HG03097 (cell line): ENCODE results near the gene GABPB2.
"Not testable (repeated sequence)": the region's sequence is repeated elsewhere in the genome, so short reads cannot be mapped to it uniquely, and the experiment has no call there.

Experiments used
- ATAC-seq: cut with Tn5 transposase; IDR thresholded peaks from one replicate; pipeline ENCODE4 v1.9.1; 2021; ENCODE audit not compliant: unreplicated experiment, low FRiP score

GABPB2 gene

DNA sequence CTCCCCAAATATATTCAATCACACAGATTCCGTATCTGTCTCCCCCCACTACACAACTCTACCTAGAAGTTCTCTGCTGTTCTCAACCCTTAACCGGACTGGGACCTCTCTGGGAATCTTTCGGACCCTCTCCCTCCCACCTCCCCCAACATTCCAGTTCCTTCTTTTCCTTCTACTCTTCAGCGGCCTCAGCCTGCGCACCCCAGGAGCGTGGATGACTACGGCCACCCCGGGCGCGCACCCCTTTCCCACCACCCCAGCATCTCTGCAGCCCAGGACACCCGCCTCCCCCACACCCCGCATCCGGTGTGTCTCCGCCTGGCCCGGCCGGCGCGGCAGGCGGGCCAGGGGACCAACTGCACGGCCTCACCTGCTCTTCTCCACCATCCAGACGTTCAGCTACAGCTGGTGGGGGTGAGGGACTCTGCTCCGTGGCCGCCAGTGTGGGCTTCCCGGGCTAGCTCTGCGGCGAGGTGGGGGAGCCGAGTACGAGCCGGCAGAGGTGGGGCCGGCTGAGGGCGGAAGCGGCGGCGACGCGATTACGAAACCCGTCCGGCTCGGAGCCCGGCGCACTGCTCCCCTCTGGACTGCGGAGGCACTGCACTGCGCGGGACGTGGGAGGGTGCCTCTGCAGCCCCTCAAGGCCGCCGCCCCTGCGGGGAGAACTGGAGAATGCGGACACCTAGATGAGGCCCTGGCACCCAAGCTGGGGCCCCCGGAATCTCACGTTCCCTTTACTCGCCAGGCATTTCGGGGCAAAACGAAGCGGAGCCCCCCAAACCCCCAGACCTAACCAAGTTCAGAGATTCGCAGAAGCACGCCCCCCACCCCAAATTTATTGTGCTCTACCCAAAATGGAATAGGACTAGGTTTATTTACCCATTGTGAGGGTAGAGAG lies 11.2 kb upstream of the GABPB2 start, which contains the start of gene CDC42SE1:
TSS of gene CDC42SE1 (minus strand) at position 514 of the 898 bp plus-strand sequence. CDS start 3,892 bp downstream, outside the sequence.
- ATAC-seq, result peak; percentile 75

DNA sequence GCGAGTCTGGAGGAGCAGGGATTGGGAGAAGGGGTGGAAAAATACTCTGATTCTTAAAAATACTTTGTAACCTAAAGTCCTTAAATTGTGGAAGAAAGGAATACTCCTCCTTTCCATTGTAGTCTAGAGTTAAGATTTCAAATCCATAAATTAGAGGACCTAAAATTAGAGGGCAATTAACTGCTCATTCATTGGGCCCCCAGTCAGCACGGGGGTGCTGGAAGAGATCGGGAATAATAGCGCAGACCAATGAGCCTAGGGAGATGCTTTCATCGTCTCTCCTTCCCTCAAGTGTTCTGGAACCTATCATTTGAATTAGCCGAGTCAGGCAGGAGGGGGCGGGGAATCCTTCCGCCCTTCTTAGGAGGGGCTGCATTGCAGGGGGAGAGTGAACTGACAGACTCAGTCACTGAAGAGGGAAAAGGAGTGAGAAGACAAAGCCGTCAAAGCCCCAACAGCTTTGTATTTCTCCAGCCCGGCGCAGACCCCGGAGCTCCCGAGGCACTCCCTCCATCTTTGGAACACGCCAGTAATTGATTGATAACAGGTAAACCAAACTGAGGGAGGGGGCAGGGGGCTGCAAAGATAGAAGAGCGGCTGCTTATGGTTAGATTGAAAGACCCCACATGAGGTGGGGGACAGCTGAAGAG lies 10.4 kb upstream of the GABPB2 start, which contains the start of gene MLLT11:
TSS of gene MLLT11 (plus strand) at position 391 of the 650 bp plus-strand sequence. CDS start 6,828 bp downstream, outside the sequence.
- no peak for ATAC-seq

DNA sequence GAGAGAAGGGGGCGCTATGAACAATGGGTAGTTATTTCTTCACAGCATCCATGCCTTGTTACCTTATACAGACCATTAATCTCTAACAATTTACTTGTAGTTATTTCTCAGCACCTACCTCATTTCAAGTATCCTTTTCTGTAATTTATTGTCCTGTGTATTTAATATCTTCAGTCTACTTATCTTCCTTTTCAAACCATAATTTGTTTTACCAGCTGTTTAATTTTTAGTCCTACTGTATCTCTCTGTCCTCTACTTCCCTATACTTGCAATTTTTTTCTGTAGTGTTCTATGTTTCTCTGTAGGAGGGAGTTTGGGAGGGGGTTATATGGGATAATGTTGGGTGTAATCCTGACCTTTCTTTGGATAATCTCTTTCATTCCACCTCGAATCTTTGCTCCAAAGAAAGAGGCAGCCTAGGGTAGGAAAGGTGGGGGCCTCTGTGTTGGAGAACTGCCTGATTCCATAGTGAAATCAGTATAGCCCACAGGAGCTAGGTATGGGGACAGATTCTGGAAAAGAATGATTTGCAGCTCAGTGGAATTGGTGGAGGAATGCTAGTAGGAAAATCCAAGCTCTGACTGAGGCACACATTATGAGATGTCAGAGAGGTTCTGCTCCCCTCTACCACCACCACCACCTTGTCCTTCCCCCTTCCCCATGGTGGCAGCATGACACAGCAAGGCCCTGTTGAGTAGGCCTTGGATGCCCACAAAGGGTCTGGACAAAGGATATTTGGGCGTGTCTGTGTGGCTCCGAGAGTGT lies 9.7 kb upstream of the GABPB2 start:
- no peak for ATAC-seq

DNA sequence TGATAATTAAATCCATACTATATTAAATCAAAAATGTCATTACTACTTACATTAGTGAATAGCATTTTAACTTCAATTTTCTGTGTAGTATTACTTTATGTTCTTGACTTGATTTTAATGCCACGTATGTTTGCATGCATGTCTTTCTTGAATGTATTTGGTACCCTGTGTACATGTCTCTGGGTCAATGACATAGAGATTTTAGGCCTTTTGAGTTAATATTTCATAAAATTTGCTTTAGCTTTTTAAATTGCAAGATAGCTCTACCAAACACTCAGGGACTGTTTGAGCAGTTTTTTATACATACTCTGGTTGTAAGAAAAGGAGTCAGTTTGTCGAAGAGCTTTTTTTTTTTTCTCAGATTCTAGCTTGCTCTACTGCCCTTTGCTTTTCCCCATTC lies 8.9 kb upstream of the GABPB2 start:
- ATAC-seq, result no peak

DNA sequence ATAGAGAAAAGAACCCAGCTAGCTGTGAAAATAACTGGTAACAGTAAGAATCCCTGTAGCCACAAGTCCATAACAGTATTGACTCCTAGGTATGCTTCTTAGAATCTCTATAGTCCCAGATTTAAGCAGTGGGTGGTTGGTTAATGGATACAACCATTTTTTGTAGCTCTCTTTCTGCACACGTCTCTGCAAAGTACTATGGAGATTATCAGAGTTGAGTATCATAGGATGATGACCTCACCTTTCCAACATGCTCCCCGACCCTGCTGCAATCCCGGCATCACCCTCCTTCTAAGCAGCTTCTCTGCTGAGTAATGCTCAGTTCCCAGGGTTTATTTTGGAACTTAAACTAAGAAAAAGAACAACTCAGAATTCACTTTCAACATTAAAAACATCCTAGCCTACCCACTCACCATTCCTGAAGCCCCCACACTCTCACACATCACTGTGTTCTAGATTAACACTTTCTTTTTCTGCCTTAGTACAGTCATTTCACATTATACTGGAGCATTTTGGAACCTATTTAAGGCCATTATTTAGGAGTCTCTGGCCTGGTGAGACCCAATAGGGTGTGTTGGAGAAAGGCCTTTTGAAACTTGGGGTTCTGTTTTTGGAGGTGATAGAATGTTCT lies 7.7 kb upstream of the GABPB2 start:
- ATAC-seq, result no peak

DNA sequence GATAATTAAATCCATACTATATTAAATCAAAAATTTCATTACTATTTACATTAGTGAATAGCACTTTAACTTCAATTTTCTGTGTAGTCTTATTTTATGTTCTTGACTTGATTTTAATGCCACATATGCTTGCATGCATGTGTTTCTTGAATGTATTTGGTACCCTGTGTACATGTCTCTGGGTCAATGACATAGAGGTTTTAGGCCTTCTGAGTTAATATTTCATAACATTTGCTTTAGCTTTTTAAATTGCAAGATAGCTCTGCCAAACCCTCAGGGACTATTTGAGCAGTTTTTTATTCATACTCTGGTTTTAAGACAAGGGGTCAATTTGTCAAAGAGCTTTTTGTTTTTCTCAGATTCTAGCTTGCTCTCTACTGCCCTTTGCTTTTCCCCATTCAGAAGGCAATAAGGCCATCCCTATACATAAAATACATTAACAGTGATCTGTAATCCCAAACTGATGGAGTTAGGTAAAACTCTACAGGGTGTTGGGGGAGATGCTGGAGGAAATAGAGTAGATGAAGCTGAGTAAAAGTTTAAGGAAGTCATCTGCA lies 5.4 kb upstream of the GABPB2 start:
- no peak for ATAC-seq

DNA sequence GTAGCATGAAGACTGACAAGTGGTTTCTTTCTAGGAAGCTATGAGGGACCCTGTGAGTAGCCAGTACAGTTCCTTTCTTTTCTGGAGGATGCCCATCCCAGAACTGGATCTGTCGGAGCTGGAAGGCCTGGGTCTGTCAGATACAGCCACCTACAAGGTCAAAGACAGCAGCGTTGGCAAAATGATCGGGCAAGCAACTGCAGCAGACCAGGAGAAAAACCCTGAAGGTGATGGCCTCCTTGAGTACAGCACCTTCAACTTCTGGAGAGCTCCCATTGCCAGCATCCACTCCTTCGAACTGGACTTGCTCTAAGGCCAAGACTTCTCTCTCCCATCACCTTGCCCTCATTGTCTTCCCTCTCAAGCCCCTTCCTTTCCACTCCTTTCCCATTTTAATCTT lies 3.4 kb upstream of the GABPB2 start:
- ATAC-seq, result no peak

DNA sequence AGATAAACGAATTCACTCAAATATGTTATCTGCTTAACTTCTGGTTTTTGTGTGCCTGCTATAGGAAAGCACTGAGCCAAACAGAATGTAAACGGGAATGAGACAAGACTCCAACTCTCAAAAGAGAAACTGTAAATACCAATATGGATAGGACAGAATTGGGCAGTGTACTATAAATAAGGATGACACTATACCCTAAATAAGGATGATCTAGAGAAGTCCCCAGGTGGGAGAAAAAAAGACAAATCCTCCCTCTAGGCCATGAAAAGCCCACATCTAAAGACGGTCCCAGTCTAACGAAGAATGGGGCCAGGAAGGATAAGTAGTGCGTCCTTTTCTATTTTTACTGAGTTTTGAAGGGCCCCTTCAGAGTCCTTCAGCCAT lies 1.5 kb upstream of the GABPB2 start:
- no peak for ATAC-seq

DNA sequence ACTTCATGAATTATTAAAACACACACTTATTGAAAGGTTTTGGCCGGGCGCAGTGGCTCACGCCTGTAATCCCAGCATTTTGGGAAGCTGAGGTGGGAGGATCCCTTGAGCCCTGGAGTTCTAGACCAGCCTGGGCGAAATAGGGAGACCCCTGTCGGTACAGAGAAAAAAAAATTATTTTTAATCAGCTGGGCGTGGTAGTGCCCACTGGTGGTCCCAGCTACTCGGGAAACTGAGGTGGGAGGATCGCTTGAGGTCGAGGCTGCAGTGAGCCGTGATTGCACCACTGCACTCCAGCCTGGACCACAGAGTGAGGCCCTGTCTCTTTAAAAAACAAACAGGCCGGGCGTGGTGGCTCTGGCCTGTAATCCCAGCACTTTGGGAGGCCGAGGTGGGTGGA lies 1.7 kb downstream of the GABPB2 start:
- ATAC-seq, result no peak

DNA sequence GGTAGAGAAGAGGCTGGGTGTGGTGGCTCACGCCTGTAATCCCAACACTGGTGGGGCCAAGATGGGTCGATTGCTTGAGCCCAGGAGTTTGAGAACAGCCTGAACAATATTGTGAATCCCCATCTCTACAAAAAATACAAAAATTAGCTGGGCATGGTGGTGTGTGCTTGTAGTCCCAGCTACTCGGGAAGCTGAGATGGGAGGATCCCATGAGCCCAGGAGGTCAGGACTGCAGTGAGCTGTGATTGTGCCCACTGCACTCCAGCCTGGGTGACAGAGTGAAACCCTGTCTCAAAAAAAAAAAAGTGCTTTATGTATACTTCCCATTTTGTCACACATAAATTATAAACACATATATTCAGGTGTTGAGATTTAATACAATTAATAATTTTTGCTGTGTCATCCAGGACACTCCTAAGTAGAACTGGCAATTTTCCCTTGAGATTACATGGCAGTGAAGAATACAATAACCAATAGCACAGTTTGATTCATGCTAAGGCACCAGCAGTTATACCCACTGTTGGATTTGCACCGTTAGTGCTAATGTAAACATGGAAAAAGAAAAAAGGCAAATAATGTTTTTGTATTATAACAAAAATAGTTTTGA lies 15.5 kb downstream of the GABPB2 start:
- no peak for ATAC-seq

DNA sequence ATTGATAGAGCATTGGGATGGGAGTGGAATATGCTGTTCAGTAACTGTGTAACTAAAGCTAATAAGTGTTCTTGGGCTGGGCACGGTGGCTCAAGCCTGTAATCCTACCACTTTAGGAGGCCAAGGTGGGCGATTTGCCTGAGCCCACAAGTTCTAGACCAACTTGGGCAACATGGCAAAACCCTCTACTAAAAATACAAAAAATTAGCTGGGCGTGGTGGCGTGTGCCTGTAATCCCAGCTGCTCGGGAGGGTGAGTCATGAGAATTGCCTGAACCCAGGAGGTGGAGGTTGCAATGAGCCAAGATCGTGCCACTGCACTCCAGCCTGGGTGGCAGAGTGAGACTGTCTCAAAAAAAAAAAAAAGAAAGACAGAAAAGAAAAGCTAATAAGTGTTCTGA lies 26.9 kb downstream of the GABPB2 start:
- ATAC-seq, result not testable (repeated sequence)

DNA sequence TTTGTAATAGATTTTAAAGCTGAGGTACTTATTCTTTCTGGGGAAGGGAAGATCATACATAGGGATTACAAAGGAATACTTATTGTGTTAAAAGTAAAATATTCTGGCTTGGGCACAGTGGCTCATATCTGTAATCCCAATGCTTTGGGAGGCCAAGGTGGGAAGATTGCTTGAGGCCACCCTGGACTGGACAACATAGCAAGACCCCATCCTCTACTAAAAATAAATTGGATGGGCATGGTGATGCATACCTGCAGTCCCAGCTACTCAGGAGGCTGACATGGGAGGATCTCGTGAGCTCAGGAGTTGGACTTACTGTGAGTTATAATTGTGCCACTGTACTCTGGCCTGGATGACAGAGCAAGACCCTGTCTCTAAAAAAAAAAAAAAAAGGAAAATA lies 27.6 kb downstream of the GABPB2 start:
- no peak for ATAC-seq

DNA sequence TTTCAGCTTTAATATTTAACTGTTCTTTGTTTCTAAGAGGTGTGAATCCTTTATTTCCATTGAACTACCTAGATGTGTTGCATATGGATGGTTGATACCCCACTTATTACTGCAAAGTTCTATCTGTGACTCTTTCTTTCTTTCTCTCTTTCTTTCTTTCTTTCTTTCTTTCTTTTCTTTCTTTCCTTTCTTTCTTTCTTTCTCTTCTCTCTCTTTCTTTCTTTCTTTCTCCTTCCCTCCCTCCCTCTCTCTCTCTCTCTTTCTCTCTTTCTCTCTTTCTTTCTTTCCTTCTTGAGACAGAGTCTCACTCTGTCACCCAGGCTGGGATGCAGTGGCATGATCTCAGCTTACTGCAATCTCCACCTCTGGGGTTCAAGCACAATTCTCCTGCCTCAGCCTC lies 34.1 kb downstream of the GABPB2 start:
- ATAC-seq, result no peak

DNA sequence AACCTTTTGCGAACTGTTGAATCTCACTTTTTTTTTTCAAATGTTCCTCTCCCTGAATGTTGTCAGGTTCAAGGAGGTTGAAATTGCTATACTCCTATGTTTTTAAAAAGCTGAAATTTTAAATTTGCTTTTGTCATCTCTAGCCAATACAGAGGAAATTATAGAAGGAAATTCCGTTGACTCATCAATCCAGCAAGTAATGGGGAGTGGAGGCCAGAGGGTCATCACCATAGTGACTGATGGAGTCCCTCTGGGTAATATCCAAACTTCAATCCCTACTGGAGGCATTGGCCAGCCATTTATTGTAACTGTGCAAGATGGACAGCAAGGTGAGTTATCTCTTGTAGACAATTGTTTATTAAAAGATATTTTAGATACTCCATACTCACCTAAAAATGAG lies 36.3 kb downstream of the GABPB2 start:
- no peak for ATAC-seq

DNA sequence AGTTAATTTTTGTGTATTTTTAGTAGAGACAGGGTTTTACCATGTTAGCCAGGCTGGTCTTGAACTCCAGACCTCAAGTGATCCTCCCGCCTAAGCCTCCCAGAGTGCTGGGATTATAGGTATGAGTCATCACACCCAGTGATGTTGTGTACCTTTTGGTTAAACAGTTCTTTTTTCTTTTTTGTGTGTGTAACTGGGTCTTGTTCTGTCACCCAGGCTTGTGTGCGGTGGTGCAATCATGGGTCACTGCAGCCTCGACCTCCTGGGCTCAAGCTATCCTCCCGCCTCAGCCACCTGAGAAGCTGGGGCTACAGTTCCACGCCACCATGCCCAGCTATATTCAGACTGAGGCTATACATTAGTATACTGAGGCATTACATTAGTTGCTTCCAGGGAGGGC lies 37.8 kb downstream of the GABPB2 start:
- no peak for ATAC-seq

DNA sequence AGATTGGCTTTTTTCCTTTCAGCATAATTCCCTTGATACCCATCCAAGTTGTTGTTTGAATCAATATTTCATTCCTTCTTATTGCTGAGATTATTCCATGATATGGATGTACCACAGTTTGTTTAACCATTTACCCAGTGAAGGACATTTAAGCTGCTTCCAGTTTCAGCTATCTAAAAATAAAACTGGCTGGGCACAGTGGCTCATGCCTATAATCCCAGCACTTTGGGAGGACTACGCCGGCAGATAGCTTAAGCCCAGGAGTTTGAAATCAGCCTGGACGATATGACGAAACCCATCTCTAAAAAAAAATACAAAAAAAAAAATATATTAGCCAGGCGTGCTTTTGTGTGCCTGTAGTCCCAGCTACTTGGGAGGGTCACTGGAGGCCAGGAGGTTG lies 43.3 kb downstream of the GABPB2 start:
- ATAC-seq, result no peak

DNA sequence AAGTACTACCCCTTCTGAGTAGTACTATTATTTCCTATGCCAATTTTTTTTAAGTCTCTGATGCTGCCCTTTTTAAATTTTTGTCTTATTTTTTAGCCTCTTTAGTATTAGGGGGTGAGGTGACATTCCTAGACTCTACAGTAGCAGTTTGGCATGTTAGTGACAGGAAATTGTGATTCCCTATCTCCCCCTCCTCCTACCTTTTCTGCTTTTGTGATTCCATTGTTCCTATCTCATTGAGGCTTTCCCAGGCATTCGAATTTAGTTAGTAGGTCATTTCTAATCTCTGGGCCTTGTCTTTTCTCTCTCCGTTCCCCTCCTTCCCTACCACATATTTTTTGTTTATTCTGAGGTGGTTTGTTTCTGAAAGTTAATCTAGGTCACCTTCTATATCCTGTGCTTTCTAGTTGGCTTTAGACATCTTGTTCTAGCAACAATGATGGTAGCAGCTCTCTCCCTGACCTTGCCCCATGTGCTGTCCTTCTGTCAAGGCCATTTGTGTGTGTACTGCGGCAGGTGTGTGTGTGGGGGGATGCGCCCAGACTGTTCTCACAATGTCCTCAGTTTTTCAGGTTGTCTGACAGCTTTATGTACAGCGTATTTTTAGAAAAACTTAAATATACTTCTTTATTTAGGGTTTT lies 54.3 kb downstream of the GABPB2 start:
- ATAC-seq, result no peak

DNA sequence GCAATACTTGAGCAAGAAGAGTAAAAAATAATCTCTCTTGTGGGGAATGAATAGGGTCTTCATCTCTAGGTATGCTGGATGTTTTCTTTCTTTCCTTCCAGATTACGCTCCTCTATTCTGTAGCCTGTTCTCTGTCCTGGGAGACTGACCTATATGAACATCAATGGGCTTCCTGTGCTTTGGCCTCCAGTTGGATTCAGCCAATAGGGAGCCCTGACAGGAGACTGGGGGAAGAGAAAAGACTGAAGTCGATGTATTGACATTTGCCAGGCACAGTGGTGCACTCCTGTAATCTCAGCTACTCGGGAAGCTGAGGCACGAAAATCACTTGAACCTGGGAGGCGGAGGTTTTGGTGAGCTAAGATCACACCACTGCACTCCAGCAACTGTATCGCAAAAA lies 58.2 kb downstream of the GABPB2 start:
- ATAC-seq, result no peak

DNA sequence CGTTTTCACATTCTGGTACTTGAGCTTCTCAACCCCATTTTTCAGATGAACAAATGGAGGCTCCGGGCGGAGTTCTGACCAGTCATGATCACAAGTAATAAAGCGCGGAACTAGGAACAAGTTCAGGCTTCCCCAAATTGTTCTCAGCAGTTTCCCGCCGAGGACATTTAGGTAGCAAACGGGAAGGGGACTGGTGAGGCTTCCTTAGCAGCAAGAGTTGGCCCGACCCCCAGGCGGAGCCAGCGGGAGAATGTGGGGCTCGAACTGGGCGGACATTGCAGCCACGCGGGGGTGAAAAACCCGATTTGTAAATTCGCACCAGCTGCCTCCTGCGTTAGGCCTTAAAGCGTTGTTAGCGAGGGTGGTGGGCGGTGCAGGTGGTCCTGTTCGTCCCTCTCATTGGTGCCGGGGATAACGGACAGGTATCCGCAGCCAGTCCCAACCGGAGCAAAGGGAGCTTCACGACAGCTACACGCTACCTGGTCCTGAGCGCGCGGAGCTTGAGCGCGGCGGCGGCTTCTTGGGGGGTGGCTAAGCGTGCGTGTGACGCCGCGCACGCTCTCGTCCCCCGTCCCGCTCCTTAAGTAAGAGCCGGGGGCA lies 60.5 kb downstream of the GABPB2 start:
- ATAC-seq, result no peak
